GM12878 (cell line): ENCODE results near the gene HOMER2. TPM values are rescaled to one million over a fixed set of nuclear protein-coding genes. Genes with fewer than 3 reads are reported as not detected.

ENCODE experiments used
- ATAC-seq: fragments of 200-7000 bp; cut with Tn5 transposase; 3 replicates; pipeline ENCODE4 v1.9.1; 2020; ENCODE audit warnings: mild to moderate bottlenecking, moderate library complexity
- BruUV-seq: library from RNA; stranded (reverse); fragments of 400-500 nt; replicated peaks from 2 replicates; lab custom pipeline; 2021; lab: Mats Ljungman, UMichigan
- CTCF ChIA-PET: fragments of 300-600 bp; sonication (Branson Sonifier 250); formaldehyde crosslinking; extraction: SDS; loops from one replicate; lab custom pipeline; 2021; ENCODE audit warnings: inconsistent platforms; lab: Yijun Ruan, JAX
- POLR2A ChIA-PET: fragments of 350-600 bp; formaldehyde crosslinking; extraction: SDS; loops from one replicate; lab custom pipeline; 2021; ENCODE audit warnings: inconsistent platforms; lab: Charles Lee
- RAD21 ChIA-PET: fragments of 300-600 bp; sonication (Branson Sonifier 250); formaldehyde crosslinking; loops from one replicate; lab custom pipeline; 2023; ENCODE audit warnings: antibody characterized with exemption; ENCODE audit not compliant: unreplicated experiment; lab: Charles Lee
- SMC1A ChIA-PET: fragments of 300-600 bp; sonication (Branson Sonifier 250); formaldehyde crosslinking; loops from one replicate; lab custom pipeline; 2023; ENCODE audit not compliant: unreplicated experiment, uncharacterized antibody; lab: Charles Lee
- DNase-seq: peaks from one replicate; pipeline ENCODE4 v3.0.0-alpha.2; 2011; ENCODE audit warnings: low read depth, low spot score
- FAIRE-seq: peaks from 3 replicates; lab custom pipeline; 2011; peaks lifted over from hg19 to GRCh38; lab: Jason Lieb, UNC
- H2AFZ ChIP-seq: 2 replicates; pipeline ENCODE4 v1.6.0; 2011; ENCODE audit warnings: low read depth, low read length, control low read depth; ENCODE audit not compliant: control insufficient read depth
- H3K27ac ChIP-seq: 2 replicates; pipeline ENCODE4 v1.5.1; 2011; ENCODE audit warnings: control low read depth; ENCODE audit not compliant: control insufficient read depth, insufficient read depth
- H3K27me3 ChIP-seq, 2 experiments: replicated peaks in 1 of 2; 2 replicates each; pipeline versions ENCODE4 v1.6.0 to v1.6.1; 2011; ENCODE audit warnings: low read length in 1 of 2; ENCODE audit not compliant: control insufficient read depth in 2 of 2, insufficient read depth in 2 of 2
- H3K36me3 ChIP-seq, 2 experiments: 2 replicates each; pipeline ENCODE4 v1.5.1; 2011; ENCODE audit warnings: low read length in 1 of 2; ENCODE audit not compliant: control insufficient read depth in 2 of 2, insufficient read depth in 2 of 2
- H3K4me1 ChIP-seq: 2 replicates; pipeline ENCODE4 v1.6.1; 2011; ENCODE audit warnings: mild to moderate bottlenecking, low read length, moderate library complexity, mixed read lengths; ENCODE audit not compliant: control insufficient read depth, insufficient read depth
- H3K4me2 ChIP-seq: 2 replicates; pipeline ENCODE4 v1.6.0; 2011; ENCODE audit warnings: control low read depth; ENCODE audit not compliant: control insufficient read depth, insufficient read depth
- H3K4me3 ChIP-seq: fragments of 200-600 bp; sonication (generic); 2 replicates; pipeline ENCODE4 v1.5.1; 2016
- H3K79me2 ChIP-seq: 2 replicates; pipeline ENCODE4 v1.6.0; 2011; ENCODE audit warnings: low read length; ENCODE audit not compliant: control insufficient read depth, insufficient read depth
- H3K9ac ChIP-seq: 2 replicates; pipeline ENCODE4 v1.8.0; 2011; ENCODE audit warnings: low read length, control low read depth, mixed read lengths; ENCODE audit not compliant: control insufficient read depth, insufficient read depth
- H3K9me3 ChIP-seq: replicated peaks from 3 replicates; pipeline ENCODE4 v1.5.1; 2011; ENCODE audit warnings: mild to moderate bottlenecking, low read length; ENCODE audit not compliant: control insufficient read depth, insufficient read depth
- H4K20me1 ChIP-seq: 2 replicates; pipeline ENCODE4 v1.6.0; 2011; ENCODE audit not compliant: control insufficient read depth, insufficient read depth
- BHLHE40 ChIP-seq, 2 experiments: fragments of 450-650 bp in 1 of 2; IDR thresholded peaks; 2 replicates each; pipeline ENCODE4 v1.6.1; 2011 to 2017; ENCODE audit warnings: low read depth in 2 of 2, borderline replicate concordance in 1 of 2, improper control_type of control experiment in 1 of 2, low read length in 1 of 2, mild to moderate bottlenecking in 1 of 2
- EP300 ChIP-seq, 2 experiments: fragments of 150-350 bp in 1 of 2; IDR thresholded peaks; 2 replicates each; pipeline ENCODE4 v1.6.1; 2011 to 2012; ENCODE audit warnings: low read depth in 2 of 2, low read length in 2 of 2, borderline replicate concordance in 1 of 2, improper control_type of control experiment in 1 of 2, inconsistent platforms in 1 of 2; ENCODE audit not compliant: control insufficient read depth in 1 of 2
- ZNF24 ChIP-seq: fragments of 450-650 bp; IDR thresholded peaks from 2 replicates; pipeline ENCODE4 v1.6.1; 2017; ENCODE audit warnings: antibody characterized with exemption, mild to moderate bottlenecking
- ZNF622 ChIP-seq: fragments of 450-650 bp; IDR thresholded peaks from 2 replicates; pipeline ENCODE4 v1.6.1; 2017; ENCODE audit warnings: mild to moderate bottlenecking, inconsistent platforms
- WGBS: methylation state at CpG from one replicate; pipeline ENCODE4 v1.1.6; 2016; ENCODE audit warnings: low lambda C conversion rate; ENCODE audit not compliant: insufficient replicate concordance, insufficient coverage; ENCODE audit errors: missing lambda C conversion rate; 5-methylcytosine and 5-hydroxymethylcytosine counted together
- in situ Hi-C: fragments of 300-500 bp; cut with MboI; formaldehyde crosslinking; loops from 9 replicates; pipeline ENCODE4 v1.14.3; 2018; ENCODE audit warnings: mixed read lengths
- intact Hi-C: fragments of 100-400 bp; cut with micrococcal nuclease; formaldehyde crosslinking; loops from one replicate; pipeline ENCODE4 v1.14.2; 2022; ENCODE audit not compliant: unreplicated experiment
- polyA plus RNA-seq, 11 experiments: library from polyadenylated mRNA; depleted of rRNA in 4 of 11; unstranded in 6 of 11; stranded (reverse) in 5 of 11; fragments of >200 nt; fragmentation: Nextera tagmentation in 4 of 11; fragmentation: Illumina TruSeq in 1 of 11; extraction: Ambion mirVana in 4 of 11; extraction: Trizol in 1 of 11; gene quantifications; 1 replicate in 1 of 11; 2 replicates in 10 of 11; pipeline versions ENCODE4 v1.2.1 to v1.2.3, GENCODE V29; 2011 to 2016; ENCODE audit warnings: inconsistent platforms in 2 of 11, missing spikeins in 2 of 11, low read depth in 1 of 11
- total RNA-seq, 4 experiments: library from RNA; depleted of rRNA in 3 of 4; stranded (reverse); fragments of >200 nt in 3 of 4; fragmentation: Illumina TruSeq in 1 of 4; extraction: Trizol in 1 of 4; gene quantifications; 2 replicates each; pipeline versions ENCODE4 v1.2.1 to v1.2.3, GENCODE V29; 2013 to 2021
- TF ChIP-seq, protein P1 (sequence below): fragments of 150-350 bp; IDR thresholded peaks from 2 replicates; pipeline ENCODE4 v1.6.1; 2014; ENCODE audit warnings: mild to moderate bottlenecking, low read depth, low read length

Gene HOMER2
- total and polyA plus RNA-seq, 10 of the 15 experiments (the other 5 are each of a cell fraction or from before 2014, with no cell fraction given): 0.60 to 5.0 (median 1.8) TPM

DNA sequence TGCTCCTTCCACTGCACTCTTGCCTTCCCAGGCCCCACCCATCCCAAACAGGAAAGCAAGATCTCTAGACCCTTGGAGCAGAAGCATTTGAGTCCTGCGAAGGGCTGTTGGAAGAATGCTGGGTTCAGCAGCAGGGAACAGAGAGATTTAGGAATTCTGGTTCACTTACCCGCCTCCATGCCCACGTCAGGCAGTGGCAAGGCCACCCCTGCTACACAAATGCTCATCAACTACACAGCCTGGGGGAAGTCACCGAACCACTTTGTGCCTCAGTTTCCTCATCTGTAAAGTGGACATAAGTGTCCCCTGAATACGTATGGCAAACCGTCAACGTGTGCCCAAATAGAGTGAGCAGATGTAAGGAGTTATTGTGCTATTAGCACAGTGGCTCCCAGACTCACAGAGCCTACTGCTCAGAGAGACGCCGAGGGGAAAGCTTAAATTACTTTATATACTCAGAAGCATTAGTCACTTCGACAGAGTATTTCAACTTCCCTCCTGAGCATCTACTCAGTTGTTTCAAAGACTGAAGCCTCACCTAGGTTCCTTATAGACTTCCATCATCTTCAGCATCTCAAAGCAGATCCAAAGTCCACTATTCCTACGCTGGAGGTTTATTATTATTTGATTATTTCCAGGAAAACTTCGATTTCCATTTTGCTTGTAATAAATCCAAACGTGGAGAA is 905 bp downstream of the HOMER2 start:
- H3K4me1 ChIP-seq: peaks cover 17% of the 10 kb centered on the region
- H3K36me3 ChIP-seq: no peaks in the 10 kb centered on the region
- TF ChIP-seq BHLHE40 (IDR thresholded peaks at IDR 0.05; ENCODE audit: borderline replicate concordance in 1 of 2, low read depth in 2 of 2, low read length in 1 of 2) (no peak), EP300 (IDR thresholded peaks at IDR 0.05; ENCODE audit: borderline replicate concordance in 1 of 2, control insufficient read depth in 1 of 2, low read depth in 2 of 2, low read length in 2 of 2) (no peak), ZNF622 (no peak), ZNF24 (no peak)
- TF ChIP-seq, protein P1, sequence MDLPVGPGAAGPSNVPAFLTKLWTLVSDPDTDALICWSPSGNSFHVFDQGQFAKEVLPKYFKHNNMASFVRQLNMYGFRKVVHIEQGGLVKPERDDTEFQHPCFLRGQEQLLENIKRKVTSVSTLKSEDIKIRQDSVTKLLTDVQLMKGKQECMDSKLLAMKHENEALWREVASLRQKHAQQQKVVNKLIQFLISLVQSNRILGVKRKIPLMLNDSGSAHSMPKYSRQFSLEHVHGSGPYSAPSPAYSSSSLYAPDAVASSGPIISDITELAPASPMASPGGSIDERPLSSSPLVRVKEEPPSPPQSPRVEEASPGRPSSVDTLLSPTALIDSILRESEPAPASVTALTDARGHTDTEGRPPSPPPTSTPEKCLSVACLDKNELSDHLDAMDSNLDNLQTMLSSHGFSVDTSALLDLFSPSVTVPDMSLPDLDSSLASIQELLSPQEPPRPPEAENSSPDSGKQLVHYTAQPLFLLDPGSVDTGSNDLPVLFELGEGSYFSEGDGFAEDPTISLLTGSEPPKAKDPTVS: no peak
- FAIRE-seq (no peak), DNase-seq (no peak), ATAC-seq (no peak)
- H3K27me3 ChIP-seq: peaks cover 4 to 28% of the 10 kb centered on the region in 2 experiments
- ChIA-PET SMC1A (no interaction called here), CTCF (no interaction called here), POLR2A (no interaction called here), RAD21 (no interaction called here)
- H3K79me2 ChIP-seq: no peaks in the 10 kb centered on the region
- H3K27ac ChIP-seq: no peak overlapping the region
- 61% methylated on average over 13 of the region's 13 CpGs for WGBS
- H3K9me3 ChIP-seq: no peaks in the 10 kb centered on the region
- H2AFZ ChIP-seq: no peak overlapping the region
- in situ Hi-C loops: no loop called here
- peaks cover 6% of the 10 kb centered on the region; the same call in 1 of the 2 replicates for H4K20me1 ChIP-seq
- H3K9ac ChIP-seq: no peak overlapping the region
- peak overlapping the region; percentile 62; the same call in 1 of the 2 replicates for H3K4me2 ChIP-seq
- intact Hi-C loops: no loop called here
- BruUV-seq: no TSS peak
- H3K4me3 ChIP-seq: 0 out of 2 replicates have a peak overlapping the region, but pooled peaks have one; percentile 4
